Measurements from ENCODE around the gene ZBED1. TPM values are rescaled to one million over a fixed set of nuclear protein-coding genes. Genes with fewer than 3 reads are reported as not detected.

Gene ZBED1
- total and polyA plus RNA-seq, 8 donors, result 11.9 to 39.5 (median 26.2) TPM

DNA sequence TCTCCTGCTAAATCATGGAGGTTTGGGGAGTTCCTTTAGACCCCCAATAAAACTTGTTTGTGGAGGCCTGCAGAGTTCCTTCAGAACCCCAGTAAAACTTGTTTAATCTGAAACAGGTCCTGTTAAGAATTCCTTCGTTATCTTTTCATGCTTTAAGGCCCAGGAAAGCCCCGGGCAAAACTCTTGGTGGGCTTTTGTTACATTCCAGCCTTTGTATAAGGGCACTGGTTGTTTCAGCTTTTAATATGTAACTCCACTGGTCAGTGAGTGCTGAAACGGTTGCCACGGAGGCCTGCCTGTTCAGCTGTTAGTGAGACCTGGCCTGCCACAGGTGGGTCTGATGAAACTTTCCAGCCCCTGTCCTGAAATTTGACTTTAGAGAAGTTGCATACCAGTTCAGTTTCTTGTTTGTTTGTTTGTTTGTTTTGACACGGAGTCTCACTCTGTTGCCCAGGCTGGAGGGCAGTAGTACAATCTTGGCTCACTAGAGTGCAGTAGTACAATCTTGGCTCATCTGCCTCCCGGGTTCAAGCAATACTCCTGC, 12.4 kb upstream of the ZBED1 start:
- Histone ChIP-seq H3K36me3 (no peaks in the 10 kb centered on the region), H3K9me3 (no peaks in the 10 kb centered on the region), H3K4me1 (peaks cover 0 to 4% (median 0%) of the 10 kb centered on the region in 3 donors), H3K27ac (no peak overlapping the region), H3K4me3 (no peak overlapping the region), H3K27me3 (no peaks in the 10 kb centered on the region)
- ATAC-seq (no peak), FAIRE-seq (no peak), DNase-seq (no peak)
- intact Hi-C loops (cut with DNase I), result no loop called here
- 60 to 61% methylated on average over 6 of the region's 6 CpGs for WGBS, 2 donors
- TF ChIP-seq, protein P1, sequence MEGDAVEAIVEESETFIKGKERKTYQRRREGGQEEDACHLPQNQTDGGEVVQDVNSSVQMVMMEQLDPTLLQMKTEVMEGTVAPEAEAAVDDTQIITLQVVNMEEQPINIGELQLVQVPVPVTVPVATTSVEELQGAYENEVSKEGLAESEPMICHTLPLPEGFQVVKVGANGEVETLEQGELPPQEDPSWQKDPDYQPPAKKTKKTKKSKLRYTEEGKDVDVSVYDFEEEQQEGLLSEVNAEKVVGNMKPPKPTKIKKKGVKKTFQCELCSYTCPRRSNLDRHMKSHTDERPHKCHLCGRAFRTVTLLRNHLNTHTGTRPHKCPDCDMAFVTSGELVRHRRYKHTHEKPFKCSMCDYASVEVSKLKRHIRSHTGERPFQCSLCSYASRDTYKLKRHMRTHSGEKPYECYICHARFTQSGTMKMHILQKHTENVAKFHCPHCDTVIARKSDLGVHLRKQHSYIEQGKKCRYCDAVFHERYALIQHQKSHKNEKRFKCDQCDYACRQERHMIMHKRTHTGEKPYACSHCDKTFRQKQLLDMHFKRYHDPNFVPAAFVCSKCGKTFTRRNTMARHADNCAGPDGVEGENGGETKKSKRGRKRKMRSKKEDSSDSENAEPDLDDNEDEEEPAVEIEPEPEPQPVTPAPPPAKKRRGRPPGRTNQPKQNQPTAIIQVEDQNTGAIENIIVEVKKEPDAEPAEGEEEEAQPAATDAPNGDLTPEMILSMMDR (IDR thresholded peaks at IDR 0.05), result no peak

DNA sequence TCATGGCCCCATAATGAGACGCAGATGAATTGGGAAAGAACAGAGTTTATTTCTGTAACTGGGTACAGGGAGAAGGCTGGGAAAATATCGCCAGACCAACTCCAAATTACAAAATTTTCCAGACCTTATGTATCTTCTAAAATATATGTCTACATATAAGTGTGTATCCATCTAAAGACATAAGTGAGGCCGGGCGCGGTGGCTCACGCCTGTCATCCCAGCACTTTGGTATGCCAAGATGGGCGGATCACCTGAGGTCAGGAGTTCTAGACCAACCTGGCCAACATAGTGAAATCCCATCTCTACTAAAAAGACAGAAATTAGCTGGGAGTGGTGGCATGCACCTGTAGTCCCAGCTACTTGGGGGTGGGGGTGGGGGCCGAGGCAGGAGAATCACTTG, 11.7 kb upstream of the ZBED1 start:
- no peak overlapping the region for H3K27ac ChIP-seq
- H3K27me3 ChIP-seq, result no peaks in the 10 kb centered on the region
- ATAC-seq, result no peak
- H3K9me3 ChIP-seq, result no peaks in the 10 kb centered on the region
- H3K4me1 ChIP-seq, result peaks cover 0 to 6% (median 0%) of the 10 kb centered on the region in 3 donors
- no peaks in the 10 kb centered on the region for H3K36me3 ChIP-seq
- TF ChIP-seq, protein P1 (IDR thresholded peaks at IDR 0.05), result no peak
- intact Hi-C loops (cut with DNase I), result no loop called here
- DNase-seq, result no peak
- no peak for FAIRE-seq
- WGBS, 2 donors, result 90 to 93% methylated on average over 8 of the region's 8 CpGs
- no peak overlapping the region for H3K4me3 ChIP-seq

DNA sequence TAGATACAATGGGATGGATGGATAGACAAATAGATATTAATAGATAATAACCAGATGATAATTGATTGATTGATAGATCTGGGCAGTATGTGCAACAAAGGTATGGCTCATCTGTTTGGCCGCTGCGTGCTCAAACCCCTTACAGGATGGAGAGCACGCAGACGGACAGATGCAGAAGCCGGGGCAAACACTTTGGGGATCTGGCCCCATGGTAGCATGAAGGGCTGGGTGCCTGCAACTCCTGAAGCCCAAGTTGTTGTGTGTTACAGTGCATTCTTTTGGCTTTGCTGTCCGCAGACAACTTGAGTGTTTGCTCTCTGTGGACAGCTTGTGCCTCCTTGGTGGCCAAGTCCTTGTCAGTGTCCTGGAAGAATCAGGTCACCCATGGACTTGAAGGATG, 10.6 kb upstream of the ZBED1 start:
- peaks cover 0 to 6% (median 0%) of the 10 kb centered on the region in 3 donors for H3K4me1 ChIP-seq
- H3K9me3 ChIP-seq, result no peaks in the 10 kb centered on the region
- FAIRE-seq (no peak), DNase-seq (no peak), ATAC-seq (no peak)
- intact Hi-C loops (cut with DNase I), result no loop called here
- 97% methylated on average over 6 of the region's 6 CpGs for WGBS, 2 donors
- TF ChIP-seq, protein P1 (IDR thresholded peaks at IDR 0.05), result no peak
- no peaks in the 10 kb centered on the region for H3K27me3 ChIP-seq
- H3K27ac ChIP-seq, result no peak overlapping the region
- H3K36me3 ChIP-seq, result no peaks in the 10 kb centered on the region
- H3K4me3 ChIP-seq, result no peak overlapping the region

DNA sequence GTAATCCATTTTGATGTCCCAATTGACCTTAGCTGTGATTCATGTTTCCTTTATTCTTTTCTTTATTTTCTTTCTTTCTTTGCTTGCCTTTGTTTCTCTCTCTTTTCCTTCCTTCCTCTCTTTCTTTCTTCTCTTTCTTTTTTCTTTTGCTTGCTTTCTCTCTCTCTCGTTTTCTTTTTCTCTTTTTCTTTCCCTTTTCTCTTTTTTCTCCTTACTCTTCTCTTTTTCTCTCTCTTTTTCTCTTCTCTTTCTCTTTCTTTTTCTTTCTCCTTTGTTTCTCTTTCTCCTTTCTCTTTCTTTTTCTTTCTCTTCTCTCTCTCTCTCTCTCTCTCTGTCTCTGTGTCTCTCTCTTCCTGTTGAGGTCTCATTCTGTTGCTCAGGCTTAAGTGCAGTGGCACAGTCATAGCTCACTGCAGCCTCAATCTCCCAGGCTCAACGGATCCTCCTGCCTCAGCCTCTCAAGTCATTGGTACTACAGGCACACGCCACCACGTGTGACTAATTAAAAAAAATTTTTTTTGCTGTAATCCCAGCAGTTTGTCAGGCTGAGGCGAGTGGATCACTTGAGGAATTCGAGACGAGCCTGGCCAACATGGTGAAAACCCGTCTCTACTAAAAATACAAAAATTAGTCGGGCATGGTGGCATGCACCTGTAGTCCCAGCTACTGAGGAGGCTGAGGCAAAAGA, 8.0 kb upstream of the ZBED1 start:
- no peak overlapping the region for H3K4me3 ChIP-seq
- H3K4me1 ChIP-seq, result peaks cover 0 to 6% (median 0%) of the 10 kb centered on the region in 3 donors
- H3K9me3 ChIP-seq, result no peaks in the 10 kb centered on the region
- H3K27ac ChIP-seq, result no peak overlapping the region
- no peaks in the 10 kb centered on the region for H3K27me3 ChIP-seq
- ATAC-seq (no peak), DNase-seq (no peak), FAIRE-seq (no peak)
- WGBS, 2 donors, result 85 to 90% methylated on average over 9 of the region's 9 CpGs
- H3K36me3 ChIP-seq, result no peaks in the 10 kb centered on the region
- intact Hi-C loops (cut with DNase I), result no loop called here
- TF ChIP-seq, protein P1 (IDR thresholded peaks at IDR 0.05), result no peak
